ENCODE measurements around the gene EGFL6.

EGFL6 gene

DNA sequence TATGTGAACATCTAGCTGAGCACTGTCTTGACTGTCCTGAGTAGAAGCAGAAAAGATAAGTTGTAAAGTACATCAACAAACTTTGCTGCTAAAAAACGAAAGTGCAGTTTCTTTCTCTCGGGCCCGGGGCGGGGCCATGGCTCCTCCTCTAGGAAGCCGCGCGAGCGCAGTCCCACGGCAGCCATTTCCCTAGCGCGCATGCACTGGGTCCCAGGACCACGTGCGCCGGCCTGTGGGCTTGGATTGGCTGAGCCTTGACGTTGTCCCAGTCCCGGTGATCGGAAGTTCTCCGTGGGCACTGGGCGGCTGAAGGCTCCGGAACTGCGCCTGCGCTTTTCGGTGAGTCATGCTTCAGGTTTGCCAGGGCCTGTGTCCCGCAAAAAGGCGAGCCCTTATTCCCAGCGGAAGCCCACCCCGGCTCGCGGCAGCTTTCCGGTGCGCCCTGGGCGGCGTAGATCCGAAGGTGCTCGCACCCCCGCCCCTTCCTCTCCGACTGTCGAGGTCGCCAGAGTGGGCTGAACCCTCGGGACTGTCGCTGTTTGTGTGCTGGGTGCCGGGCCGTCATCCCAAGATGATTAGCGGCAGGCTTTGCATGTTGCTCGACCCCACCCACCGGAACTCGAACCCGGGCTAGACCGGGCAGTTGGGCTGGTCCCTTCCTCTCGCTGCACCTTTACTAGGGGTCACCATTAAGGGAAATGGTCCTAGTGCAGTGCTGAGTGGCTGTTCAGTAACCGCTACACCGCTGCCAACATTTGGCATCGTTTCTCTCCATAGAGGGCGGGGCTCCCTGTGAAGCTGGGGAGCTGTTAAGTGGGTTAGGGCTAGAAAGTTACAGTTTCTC is 83.7 kb downstream of the EGFL6 start, which contains the start of gene TCEANC (continued):
- TF ChIP-seq, protein P1, sequence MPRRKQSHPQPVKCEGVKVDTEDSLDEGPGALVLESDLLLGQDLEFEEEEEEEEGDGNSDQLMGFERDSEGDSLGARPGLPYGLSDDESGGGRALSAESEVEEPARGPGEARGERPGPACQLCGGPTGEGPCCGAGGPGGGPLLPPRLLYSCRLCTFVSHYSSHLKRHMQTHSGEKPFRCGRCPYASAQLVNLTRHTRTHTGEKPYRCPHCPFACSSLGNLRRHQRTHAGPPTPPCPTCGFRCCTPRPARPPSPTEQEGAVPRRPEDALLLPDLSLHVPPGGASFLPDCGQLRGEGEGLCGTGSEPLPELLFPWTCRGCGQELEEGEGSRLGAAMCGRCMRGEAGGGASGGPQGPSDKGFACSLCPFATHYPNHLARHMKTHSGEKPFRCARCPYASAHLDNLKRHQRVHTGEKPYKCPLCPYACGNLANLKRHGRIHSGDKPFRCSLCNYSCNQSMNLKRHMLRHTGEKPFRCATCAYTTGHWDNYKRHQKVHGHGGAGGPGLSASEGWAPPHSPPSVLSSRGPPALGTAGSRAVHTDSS (tag by site-specific recombination; IDR thresholded peaks at IDR 0.05) = no peak
- TF ChIP-seq, protein P2, sequence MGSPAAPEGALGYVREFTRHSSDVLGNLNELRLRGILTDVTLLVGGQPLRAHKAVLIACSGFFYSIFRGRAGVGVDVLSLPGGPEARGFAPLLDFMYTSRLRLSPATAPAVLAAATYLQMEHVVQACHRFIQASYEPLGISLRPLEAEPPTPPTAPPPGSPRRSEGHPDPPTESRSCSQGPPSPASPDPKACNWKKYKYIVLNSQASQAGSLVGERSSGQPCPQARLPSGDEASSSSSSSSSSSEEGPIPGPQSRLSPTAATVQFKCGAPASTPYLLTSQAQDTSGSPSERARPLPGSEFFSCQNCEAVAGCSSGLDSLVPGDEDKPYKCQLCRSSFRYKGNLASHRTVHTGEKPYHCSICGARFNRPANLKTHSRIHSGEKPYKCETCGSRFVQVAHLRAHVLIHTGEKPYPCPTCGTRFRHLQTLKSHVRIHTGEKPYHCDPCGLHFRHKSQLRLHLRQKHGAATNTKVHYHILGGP (tag by site-specific recombination; IDR thresholded peaks at IDR 0.05) = no peak
- TF ChIP-seq ZNF776 (tag by site-specific recombination; IDR thresholded peaks at IDR 0.05; ENCODE audit: borderline replicate concordance) = no peak
- TF ChIP-seq PRDM1 (tag by site-specific recombination; IDR thresholded peaks at IDR 0.05) = peak; percentile 87
- no peak for TF ChIP-seq ZNF561 (tag by site-specific recombination; IDR thresholded peaks at IDR 0.05; ENCODE audit: borderline replicate concordance)
- TF ChIP-seq ZXDB (tag by site-specific recombination; IDR thresholded peaks at IDR 0.05) = peak; percentile 82
- TF ChIP-seq ZBTB17 (tag by site-specific recombination; IDR thresholded peaks at IDR 0.05) = peak; percentile 75
- TF ChIP-seq ZBTB1 (tag by site-specific recombination; IDR thresholded peaks at IDR 0.05) = peak; percentile 88
- peak; percentile 65 for TF ChIP-seq ZNF629 (tag by site-specific recombination; IDR thresholded peaks at IDR 0.05)
- TF ChIP-seq ZNF214 (tag by site-specific recombination; IDR thresholded peaks at IDR 0.05; ENCODE audit: borderline replicate concordance) = no peak
- peak; percentile 43 for TF ChIP-seq ZNF843 (tag by site-specific recombination; IDR thresholded peaks at IDR 0.05)
- TF ChIP-seq ZNF112 (tag by site-specific recombination; IDR thresholded peaks at IDR 0.05) = no peak
- TF ChIP-seq ZNF121 (tag by site-specific recombination; IDR thresholded peaks at IDR 0.05) = no peak
- TF ChIP-seq ZFP69B (tag by site-specific recombination; IDR thresholded peaks at IDR 0.05) = peak; percentile 57; the same call in 1 of the 2 replicates
- no peak for TF ChIP-seq ZNF157 (tag by site-specific recombination; IDR thresholded peaks at IDR 0.05)
- no peak for TF ChIP-seq ZFP41 (tag by site-specific recombination; IDR thresholded peaks at IDR 0.05; ENCODE audit: borderline replicate concordance)
- TF ChIP-seq ZNF747 (tag by site-specific recombination; IDR thresholded peaks at IDR 0.05) = no peak
- TF ChIP-seq ZNF529 (tag by site-specific recombination; IDR thresholded peaks at IDR 0.05; ENCODE audit: insufficient replicate concordance) = no peak
- TF ChIP-seq ZNF335 (tag by site-specific recombination; conservative IDR thresholded peaks at IDR 0.05) = peak; percentile 60
- TF ChIP-seq, protein P3, sequence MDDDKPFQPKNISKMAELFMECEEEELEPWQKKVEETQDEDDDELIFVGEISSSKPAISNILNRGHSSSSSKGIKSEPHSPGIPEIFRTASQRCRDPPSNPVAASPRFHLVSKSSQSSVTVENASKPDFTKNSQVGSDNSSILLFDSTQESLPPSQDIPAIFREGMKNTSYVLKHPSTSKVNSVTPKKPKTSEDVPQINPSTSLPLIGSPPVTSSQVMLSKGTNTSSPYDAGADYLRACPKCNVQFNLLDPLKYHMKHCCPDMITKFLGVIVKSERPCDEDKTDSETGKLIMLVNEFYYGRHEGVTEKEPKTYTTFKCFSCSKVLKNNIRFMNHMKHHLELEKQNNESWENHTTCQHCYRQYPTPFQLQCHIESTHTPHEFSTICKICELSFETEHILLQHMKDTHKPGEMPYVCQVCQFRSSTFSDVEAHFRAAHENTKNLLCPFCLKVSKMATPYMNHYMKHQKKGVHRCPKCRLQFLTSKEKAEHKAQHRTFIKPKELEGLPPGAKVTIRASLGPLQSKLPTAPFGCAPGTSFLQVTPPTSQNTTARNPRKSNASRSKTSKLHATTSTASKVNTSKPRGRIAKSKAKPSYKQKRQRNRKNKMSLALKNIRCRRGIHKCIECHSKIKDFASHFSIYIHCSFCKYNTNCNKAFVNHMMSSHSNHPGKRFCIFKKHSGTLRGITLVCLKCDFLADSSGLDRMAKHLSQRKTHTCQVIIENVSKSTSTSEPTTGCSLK (tag by site-specific recombination; IDR thresholded peaks at IDR 0.05) = no peak
- no peak for TF ChIP-seq SETDB1 (IDR thresholded peaks at IDR 0.05; ENCODE audit: insufficient read length, low read length)
- TF ChIP-seq ZIC2 (tag by site-specific recombination; IDR thresholded peaks at IDR 0.05) = peak; percentile 26; the same call in 1 of the 2 replicates
- TF ChIP-seq SALL2 (tag by site-specific recombination; IDR thresholded peaks at IDR 0.05; ENCODE audit: borderline replicate concordance) = no peak
- no peak for TF ChIP-seq ZNF510 (tag by site-specific recombination; IDR thresholded peaks at IDR 0.05; ENCODE audit: insufficient replicate concordance)
- no peak for TF ChIP-seq ZNF132 (tag by site-specific recombination; IDR thresholded peaks at IDR 0.05; ENCODE audit: borderline replicate concordance)
- TF ChIP-seq, protein P4, sequence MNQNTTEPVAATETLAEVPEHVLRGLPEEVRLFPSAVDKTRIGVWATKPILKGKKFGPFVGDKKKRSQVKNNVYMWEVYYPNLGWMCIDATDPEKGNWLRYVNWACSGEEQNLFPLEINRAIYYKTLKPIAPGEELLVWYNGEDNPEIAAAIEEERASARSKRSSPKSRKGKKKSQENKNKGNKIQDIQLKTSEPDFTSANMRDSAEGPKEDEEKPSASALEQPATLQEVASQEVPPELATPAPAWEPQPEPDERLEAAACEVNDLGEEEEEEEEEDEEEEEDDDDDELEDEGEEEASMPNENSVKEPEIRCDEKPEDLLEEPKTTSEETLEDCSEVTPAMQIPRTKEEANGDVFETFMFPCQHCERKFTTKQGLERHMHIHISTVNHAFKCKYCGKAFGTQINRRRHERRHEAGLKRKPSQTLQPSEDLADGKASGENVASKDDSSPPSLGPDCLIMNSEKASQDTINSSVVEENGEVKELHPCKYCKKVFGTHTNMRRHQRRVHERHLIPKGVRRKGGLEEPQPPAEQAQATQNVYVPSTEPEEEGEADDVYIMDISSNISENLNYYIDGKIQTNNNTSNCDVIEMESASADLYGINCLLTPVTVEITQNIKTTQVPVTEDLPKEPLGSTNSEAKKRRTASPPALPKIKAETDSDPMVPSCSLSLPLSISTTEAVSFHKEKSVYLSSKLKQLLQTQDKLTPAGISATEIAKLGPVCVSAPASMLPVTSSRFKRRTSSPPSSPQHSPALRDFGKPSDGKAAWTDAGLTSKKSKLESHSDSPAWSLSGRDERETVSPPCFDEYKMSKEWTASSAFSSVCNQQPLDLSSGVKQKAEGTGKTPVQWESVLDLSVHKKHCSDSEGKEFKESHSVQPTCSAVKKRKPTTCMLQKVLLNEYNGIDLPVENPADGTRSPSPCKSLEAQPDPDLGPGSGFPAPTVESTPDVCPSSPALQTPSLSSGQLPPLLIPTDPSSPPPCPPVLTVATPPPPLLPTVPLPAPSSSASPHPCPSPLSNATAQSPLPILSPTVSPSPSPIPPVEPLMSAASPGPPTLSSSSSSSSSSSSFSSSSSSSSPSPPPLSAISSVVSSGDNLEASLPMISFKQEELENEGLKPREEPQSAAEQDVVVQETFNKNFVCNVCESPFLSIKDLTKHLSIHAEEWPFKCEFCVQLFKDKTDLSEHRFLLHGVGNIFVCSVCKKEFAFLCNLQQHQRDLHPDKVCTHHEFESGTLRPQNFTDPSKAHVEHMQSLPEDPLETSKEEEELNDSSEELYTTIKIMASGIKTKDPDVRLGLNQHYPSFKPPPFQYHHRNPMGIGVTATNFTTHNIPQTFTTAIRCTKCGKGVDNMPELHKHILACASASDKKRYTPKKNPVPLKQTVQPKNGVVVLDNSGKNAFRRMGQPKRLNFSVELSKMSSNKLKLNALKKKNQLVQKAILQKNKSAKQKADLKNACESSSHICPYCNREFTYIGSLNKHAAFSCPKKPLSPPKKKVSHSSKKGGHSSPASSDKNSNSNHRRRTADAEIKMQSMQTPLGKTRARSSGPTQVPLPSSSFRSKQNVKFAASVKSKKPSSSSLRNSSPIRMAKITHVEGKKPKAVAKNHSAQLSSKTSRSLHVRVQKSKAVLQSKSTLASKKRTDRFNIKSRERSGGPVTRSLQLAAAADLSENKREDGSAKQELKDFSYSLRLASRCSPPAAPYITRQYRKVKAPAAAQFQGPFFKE (tag by site-specific recombination; IDR thresholded peaks at IDR 0.05; ENCODE audit: borderline replicate concordance) = no peak
- TF ChIP-seq SCRT1 (tag by site-specific recombination; IDR thresholded peaks at IDR 0.05; ENCODE audit: borderline replicate concordance) = no peak
- no peak for TF ChIP-seq HOXC10 (CRISPR knock-in tag; IDR thresholded peaks at IDR 0.05)
